Frontal cortex (tissue), 4 donors: Measurements from ENCODE around the gene MYH14. TPM values are rescaled to one million over a fixed set of nuclear protein-coding genes. Genes with fewer than 3 reads are reported as not detected.
"Not testable (repeated sequence)": the region's sequence is repeated elsewhere in the genome, so short reads cannot be mapped to it uniquely, and the experiment has no call there.

Experiments used
- DNase-seq, 2 donors: peaks; one replicate each; pipeline ENCODE4 v3.0.0; 2012; ENCODE audit warnings: low spot score in 2 of 2
- FAIRE-seq: peaks from 2 replicates; lab custom pipeline; 2012; peaks lifted over from hg19 to GRCh38; lab: Jason Lieb, UNC
- small RNA-seq: library from RNA; depleted of rRNA; stranded (forward); fragments of <200 nt; gene quantifications from one replicate; pipeline ENCODE3, GENCODE V24; 2014
- total RNA-seq: library from RNA; depleted of rRNA; stranded (reverse); fragments of >200 nt; gene quantifications from one replicate; pipeline ENCODE4 v1.2.3, GENCODE V29; 2014
- donor health status: control.
- donor health status: control.
- donor health status: control.

Gene MYH14
- total RNA-seq, 1 donor from 2014 or later: 0.82 TPM

DNA sequence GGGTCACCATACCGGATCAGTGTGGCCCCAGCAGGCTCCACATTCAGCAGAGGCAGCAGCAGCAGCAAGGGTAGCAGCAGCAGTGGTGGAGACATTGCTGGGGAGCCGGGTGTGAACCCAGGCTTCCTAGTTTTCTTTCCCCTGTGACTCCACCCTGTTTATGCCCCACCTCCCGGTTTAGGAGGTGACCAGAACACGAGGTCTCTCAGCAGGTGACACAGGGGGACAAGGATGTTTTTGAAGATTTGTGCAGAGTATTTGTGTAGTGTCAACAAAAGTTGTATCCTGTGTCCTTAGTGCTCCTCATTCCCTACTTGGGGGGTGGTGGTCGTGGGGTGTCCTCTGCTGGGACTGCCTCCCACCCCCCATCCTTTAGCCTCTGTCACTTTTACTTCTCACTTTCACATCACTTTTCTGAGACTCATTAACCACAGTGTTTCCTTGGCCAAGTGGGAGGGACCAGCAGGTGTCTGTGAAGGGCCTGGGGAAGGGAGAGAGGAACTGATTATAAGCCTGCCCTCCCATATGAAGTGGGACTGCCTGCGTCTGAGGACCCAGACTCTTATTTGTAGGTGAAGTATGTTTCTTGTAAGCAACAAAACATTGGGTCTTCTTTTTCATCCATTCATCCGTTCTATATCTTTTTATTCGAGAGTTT is 141.4 kb downstream of the MYH14 start:
- FAIRE-seq (no peak), DNase-seq (no peak)

DNA sequence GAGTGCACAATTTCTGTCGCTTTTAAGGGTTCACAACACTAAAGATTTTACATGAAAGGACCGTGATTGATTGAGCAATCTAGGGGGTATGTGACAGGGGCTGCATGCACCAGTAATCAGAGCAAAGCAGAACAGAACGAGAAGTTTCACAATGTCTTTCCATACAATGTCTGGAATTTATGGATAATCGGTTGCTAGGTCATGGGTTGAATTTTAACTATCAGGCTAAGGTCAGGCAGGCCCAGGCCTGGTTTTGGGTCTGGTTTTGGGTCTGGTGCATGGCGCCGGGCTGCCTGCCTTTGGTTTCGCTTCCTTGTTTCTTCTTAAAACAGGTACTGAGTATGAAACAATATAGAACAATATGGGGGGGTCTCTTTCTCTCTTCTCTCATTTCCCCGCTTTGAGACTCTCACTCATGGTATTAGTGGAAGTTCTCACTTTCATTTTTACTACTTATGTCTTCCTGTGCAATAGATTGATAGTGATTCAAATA is 143.7 kb downstream of the MYH14 start:
- DNase-seq, FAIRE-seq: not testable (repeated sequence)

DNA sequence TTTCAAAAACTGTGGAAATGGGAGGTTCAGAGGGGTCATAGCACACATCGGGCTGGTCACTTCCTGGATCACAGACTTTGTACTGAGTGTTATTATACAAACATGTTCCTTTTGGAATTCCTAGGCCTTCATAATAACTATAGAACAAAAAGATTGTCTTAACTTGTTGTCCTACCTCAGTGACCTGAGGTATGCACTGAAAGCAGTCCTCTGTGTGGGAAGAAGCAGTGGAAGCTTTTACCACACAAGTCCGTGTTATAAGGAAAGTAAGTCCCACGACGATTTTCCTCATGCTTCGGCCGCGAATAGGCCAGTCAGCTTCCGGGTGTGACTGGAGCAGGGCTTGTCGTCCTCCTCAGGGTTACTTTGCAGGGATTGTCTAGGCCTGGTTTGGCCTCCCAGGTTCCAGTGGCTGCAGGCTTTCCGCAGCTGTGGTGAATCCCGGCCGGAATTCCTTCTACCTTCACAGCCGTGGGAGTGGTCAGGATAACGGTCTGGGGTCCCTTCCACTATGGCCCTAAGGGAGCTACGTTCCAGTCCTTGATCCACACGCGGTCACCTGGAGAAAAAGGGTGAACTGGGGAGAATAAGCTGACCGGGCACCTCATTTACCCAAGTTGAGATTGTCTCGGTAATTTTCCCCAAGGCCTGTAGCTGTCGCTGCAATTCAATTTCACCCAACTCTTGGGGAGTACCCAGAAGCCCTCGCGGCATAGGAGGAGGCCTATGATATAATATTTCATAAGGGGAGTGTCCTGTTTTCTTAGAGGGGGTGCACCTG is 146.0 kb downstream of the MYH14 start:
- FAIRE-seq (no peak), DNase-seq (no peak)

DNA sequence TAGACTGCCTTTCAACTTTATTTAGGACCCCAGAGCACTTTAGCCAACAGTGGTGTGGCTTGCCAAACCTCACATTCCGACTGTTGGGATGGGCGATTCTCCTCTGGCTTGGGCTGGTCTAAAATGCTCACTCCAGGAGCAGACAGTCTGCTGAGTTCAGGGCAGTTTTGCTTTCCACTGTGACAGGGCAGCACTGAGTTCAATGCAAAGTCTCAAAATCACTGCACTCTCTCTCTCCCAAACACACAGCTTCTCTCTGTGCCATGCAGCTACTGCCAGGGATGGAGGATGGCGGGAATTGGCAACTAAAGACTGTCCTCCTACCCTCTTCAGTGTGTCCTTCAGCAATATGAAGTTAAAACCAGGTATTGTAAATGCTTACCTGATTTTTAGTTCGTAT is 148.8 kb downstream of the MYH14 start:
- FAIRE-seq (no peak), DNase-seq (no peak)

DNA sequence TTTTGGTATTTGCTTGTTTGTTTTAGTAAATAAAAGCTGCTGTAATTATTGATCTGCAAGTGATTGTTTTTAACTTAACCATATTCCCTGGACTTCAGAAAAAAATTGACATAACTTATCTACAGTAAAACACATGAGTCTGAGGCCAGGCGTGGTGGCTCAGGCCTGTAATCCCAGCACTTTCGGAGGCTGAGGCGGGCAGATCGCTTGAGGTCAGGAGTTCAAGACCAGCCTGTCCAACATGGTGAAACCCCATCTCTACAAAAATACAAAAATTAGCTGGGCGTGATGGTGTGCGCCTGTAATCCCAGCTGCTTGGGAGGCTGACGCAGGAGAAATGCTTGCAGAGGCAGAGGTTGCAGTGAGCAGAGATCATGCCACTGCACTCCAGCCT is 150.1 kb downstream of the MYH14 start:
- not testable (repeated sequence) for DNase-seq, FAIRE-seq

DNA sequence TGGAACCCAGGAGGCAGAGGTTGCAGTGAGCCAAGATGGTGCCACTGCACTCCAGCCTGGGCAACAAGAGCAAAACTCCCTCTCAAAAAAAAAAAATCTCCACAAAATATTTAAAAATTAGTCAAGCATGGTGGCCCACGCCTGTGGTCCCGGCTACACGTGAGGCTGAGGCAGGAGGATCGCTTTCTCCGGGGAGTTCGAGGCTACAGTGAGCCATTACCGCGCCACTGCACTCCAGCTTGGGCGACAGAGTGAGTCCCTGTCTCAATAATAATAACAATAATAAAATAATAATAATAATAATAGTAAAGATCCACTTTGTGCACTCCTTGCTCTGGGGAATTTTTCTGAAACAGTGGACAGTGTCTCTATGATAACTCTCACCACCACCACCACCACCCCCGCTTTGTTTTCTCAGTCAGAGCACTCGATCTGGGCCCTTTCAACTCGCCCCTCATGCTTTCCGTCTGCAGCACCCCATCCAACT is 153.3 kb downstream of the MYH14 start:
- FAIRE-seq: no peak
- DNase-seq: no peak

DNA sequence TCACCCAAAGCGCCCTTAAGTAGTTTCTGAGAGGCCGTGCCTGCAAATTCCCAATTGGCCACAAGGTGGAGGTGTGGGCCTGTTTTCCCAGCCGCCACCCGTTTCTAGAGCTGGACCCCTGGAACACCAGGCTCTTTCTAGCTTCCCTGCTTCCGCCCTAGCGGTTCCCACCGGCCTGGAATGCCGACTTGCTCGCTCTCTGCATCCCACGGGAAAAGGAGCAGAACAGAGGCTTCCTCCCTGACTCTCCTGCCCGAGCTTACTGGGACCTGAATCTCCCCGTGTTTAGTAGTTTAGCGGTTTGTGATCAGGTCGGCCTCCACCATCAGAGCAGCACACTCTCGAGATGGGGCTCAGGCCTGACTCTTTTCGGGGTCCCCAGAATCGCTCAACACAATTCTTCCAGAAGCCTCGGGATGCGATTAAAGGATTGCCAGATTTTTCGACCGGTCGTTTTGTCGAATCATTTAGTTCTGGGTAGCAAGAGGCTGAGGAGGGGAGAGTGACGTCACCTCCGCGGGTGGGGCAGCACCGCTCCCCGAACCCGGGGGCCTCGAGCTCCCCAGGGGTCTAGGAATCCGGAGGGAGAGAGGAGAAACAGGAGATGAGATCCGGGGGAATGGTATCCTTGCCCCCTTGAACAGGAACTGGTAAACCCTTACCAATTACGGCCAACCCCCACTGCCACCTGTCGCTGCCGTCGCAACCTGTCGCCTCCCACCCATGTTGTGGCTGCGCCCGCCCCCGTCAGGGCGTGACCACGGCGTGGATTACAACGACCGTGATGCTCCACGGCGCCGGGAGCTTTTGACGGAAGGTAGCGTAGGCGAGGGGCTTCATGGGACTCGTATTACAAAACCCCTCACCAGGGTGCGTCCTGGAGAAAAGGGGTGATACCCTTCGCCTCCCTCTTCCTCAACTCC is 154.0 kb downstream of the MYH14 start:
- FAIRE-seq (no peak), DNase-seq (peak in 1 of 2 donors; percentile 60)

DNA sequence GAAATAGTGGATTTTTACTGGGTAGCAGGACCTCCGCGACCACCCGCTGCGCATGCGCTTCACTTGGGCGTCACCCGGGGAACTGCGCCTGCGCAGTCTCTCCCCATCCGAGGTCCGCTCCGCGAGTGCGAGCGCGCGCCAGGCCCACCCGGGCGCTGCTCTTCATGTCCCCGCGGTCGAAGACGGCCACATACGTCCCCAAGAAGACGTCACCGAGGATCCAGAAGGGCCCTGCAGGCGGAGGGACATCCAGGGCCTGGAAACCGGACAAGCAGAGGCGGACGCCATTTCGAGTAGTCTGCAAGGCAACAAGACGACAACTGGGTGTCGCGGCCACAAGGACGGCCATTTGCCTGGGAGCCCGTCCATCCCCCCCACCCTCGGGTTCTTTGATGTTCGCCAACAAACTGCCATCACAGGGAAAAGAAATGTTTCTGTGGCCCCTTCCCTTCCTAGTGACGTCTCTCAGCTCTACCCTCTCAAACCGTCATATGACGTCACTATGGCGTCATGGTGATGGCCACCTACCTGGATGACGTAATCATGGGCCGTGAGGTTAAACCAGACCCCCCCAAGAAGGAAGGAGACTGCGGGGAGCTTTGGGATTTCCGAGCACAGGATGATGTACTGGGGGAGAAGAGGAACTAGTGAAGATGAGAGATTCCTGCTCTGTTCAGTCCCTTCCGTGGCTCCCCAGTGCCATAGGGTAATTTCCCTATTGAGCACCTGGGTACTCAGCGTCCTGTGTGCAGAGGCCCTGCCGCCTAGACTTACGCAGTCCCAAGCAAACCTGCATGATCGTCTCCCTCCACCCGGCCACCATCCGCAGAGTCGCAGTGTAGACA is 155.3 kb downstream of the MYH14 start:
- DNase-seq (peak in 1 of 2 donors; percentile 51), FAIRE-seq (no peak)

DNA sequence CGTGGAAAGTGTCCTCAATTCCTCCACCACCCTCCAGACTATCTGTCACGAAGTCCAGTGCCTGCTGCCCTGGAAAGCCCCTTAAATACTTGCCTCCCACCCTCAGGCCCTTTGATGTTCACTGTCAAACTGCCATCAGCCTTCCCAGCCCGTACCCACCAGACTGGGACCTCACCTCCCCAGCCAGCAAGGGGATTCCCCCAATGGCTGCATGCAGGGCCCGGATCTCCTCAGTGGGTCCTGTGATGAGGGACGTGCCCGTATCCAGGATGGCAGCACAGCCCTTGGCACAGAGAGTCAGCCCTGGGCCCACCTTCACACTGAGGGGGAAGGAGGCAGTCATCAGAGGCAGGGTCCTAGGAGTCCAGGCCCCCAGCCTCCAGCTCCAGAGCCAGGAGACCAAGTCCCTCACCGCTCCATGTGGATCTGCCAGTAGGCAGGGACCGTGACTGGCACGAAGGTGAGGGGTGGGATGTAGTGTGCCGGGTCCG is 156.0 kb downstream of the MYH14 start:
- DNase-seq (no peak), FAIRE-seq (no peak)

Small RNA genes within 50 kb of the gene (small RNA-seq; reads per million reads assigned to genes)
- gene RF00017: not detected

Other genes with a start within 250 kb of the MYH14 start
- gene SIGLEC11, start 242.4 kb upstream of the MYH14 start, total RNA-seq: under 0.01 TPM
- 17.1 TPM for gene VRK3, start 178.2 kb upstream of the MYH14 start, total RNA-seq
- 11.0 TPM for gene ZNF473, start 177.6 kb upstream of the MYH14 start, total RNA-seq
- not detected for gene IZUMO2, start 40.3 kb upstream of the MYH14 start, total RNA-seq
- gene KCNC3, start 125.8 kb downstream of the MYH14 start, total RNA-seq: 1.2 TPM
- gene NAPSA, start 162.0 kb downstream of the MYH14 start, total RNA-seq: not detected
- gene NR1H2, start 172.8 kb downstream of the MYH14 start, total RNA-seq: 15.1 TPM
- 12.6 TPM for gene POLD1, start 180.7 kb downstream of the MYH14 start, total RNA-seq
- gene SPIB, start 215.3 kb downstream of the MYH14 start, total RNA-seq: under 0.01 TPM
- gene MYBPC2, start 229.3 kb downstream of the MYH14 start, total RNA-seq: not detected